ENCODE measurements around the gene CNTNAP2. TPM values are rescaled to one million over a fixed set of nuclear protein-coding genes. Genes with fewer than 3 reads are reported as not detected.

CNTNAP2 gene
- total RNA-seq, 1 donor from 2014 or later: 2.2 TPM

DNA sequence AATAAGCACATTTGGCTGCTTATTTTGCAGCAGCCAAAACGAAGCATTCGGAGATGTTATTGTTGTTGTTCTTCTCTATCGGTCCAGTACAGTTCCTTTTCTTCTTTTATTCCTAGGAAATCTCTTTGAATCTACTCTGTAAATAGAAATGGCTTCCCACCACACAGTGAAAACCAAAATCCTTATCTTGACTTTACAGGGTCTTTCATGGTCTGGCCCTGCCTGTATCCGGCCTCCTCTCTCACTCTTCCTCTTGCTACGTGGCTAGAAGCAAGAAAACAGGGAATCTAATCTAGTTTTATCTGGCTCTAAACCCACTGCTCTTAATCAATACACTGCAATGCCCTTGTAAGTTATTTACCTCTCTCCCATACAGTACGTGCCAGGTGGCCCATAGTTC lies 1547.9 kb downstream of the CNTNAP2 start:
- H3K27ac ChIP-seq: no peak overlapping the region
- no peaks in the 10 kb centered on the region for H3K4me1 ChIP-seq
- no peak overlapping the region for H3K4me3 ChIP-seq
- H3K27me3 ChIP-seq: no peaks in the 10 kb centered on the region
- TF ChIP-seq POLR2AphosphoS5 (IDR thresholded peaks at IDR 0.05; ENCODE audit: insufficient read depth in 1 of 2, low read depth in 1 of 2): no peak
- no peak for TF ChIP-seq POLR2A (IDR thresholded peaks at IDR 0.05)
- TF ChIP-seq, protein P1, sequence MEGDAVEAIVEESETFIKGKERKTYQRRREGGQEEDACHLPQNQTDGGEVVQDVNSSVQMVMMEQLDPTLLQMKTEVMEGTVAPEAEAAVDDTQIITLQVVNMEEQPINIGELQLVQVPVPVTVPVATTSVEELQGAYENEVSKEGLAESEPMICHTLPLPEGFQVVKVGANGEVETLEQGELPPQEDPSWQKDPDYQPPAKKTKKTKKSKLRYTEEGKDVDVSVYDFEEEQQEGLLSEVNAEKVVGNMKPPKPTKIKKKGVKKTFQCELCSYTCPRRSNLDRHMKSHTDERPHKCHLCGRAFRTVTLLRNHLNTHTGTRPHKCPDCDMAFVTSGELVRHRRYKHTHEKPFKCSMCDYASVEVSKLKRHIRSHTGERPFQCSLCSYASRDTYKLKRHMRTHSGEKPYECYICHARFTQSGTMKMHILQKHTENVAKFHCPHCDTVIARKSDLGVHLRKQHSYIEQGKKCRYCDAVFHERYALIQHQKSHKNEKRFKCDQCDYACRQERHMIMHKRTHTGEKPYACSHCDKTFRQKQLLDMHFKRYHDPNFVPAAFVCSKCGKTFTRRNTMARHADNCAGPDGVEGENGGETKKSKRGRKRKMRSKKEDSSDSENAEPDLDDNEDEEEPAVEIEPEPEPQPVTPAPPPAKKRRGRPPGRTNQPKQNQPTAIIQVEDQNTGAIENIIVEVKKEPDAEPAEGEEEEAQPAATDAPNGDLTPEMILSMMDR (IDR thresholded peaks at IDR 0.05): no peak
- no peaks in the 10 kb centered on the region for H3K36me3 ChIP-seq
- H3K9me3 ChIP-seq: no peaks in the 10 kb centered on the region
- no peak for DNase-seq (ENCODE audit: extremely low spot score in 2 of 2)
- intact Hi-C loops (cut with DNase I): no loop called here

DNA sequence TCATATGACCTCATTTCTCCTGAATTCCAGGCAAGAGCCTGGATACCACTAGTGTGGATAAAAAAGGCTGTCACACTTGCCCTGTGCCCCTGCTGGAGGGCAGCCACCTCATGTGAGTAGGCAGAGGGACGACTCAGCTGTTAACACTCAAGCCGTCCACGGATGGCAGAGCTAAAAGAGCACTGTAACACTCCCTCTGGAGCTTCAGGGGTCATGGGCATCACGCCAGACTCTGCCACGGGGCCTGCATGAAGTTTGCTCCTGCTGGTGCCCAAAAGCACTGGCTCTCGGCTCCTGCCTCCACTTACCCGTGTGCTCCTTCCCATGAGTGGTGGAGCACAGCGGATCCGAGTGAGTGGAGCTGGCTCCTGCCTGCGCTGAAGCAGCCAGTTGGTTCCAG lies 1554.2 kb downstream of the CNTNAP2 start:
- no peak overlapping the region for H3K4me3 ChIP-seq

DNA sequence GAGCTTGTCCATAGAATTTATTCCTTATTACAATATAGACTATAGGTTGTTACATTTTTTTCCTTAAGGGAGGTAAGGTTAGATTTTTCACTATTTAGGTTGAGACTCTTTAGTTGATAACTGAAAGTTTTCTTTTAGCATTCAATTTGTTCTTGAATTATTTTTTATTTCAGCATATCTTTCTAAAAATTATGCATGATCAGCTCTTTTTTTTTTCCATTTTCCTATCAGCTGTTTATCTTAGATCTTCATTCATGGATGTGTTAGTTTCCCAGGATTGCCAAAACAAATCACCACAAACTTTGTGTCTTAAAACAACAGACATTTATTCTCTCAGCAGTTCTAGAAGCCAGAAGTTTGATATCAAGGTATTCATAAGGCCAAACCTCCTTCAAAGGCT lies 1558.1 kb downstream of the CNTNAP2 start:
- intact Hi-C loops (cut with DNase I): no loop called here
- Histone ChIP-seq H3K36me3 (no peaks in the 10 kb centered on the region), H3K4me3 (no peak overlapping the region), H3K4me1 (no peaks in the 10 kb centered on the region), H3K9me3 (no peaks in the 10 kb centered on the region), H3K27ac (no peak overlapping the region), H3K27me3 (no peaks in the 10 kb centered on the region)
- no peak for DNase-seq (ENCODE audit: extremely low spot score in 2 of 2)
- TF ChIP-seq POLR2AphosphoS5 (IDR thresholded peaks at IDR 0.05; ENCODE audit: insufficient read depth in 1 of 2, low read depth in 1 of 2) (no peak), POLR2A (IDR thresholded peaks at IDR 0.05) (no peak)
- TF ChIP-seq, protein P1 (IDR thresholded peaks at IDR 0.05): no peak

More for the DNA sequence above, 1554.2 kb downstream of the CNTNAP2 start:
- no peak for DNase-seq (ENCODE audit: extremely low spot score in 2 of 2)
- TF ChIP-seq, protein P1 (IDR thresholded peaks at IDR 0.05): no peak
- TF ChIP-seq POLR2AphosphoS5 (IDR thresholded peaks at IDR 0.05; ENCODE audit: insufficient read depth in 1 of 2, low read depth in 1 of 2): no peak
- no peak for TF ChIP-seq POLR2A (IDR thresholded peaks at IDR 0.05)
- H3K36me3 ChIP-seq: no peaks in the 10 kb centered on the region
- no peaks in the 10 kb centered on the region for H3K4me1 ChIP-seq
- H3K9me3 ChIP-seq: no peaks in the 10 kb centered on the region
- no peaks in the 10 kb centered on the region for H3K27me3 ChIP-seq
- intact Hi-C loops (cut with DNase I): no loop called here
- no peak overlapping the region for H3K27ac ChIP-seq

DNA sequence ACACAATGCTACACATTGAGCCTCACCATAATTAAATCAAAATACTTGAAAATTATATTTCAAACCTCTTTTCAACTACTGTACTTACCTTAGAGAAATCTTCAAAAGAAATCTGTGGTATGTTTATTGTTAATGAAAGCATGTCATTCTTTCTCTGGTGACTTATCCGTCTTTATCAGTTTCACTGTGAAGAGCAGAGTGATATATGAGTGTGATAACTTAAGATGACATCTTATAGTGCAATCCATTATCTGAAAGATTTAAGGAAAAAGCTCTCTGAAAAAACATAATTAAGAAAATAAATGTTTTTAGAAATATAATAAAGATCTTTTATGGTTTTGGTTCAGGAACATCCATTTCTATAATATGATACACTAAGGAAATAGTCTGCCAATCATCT lies 1562.3 kb downstream of the CNTNAP2 start:
- no peaks in the 10 kb centered on the region for H3K4me1 ChIP-seq
- no peaks in the 10 kb centered on the region for H3K9me3 ChIP-seq
- no peaks in the 10 kb centered on the region for H3K36me3 ChIP-seq
- intact Hi-C loops (cut with DNase I): no loop called here
- H3K27ac ChIP-seq: no peak overlapping the region
- TF ChIP-seq, protein P1 (IDR thresholded peaks at IDR 0.05): no peak
- TF ChIP-seq POLR2A (IDR thresholded peaks at IDR 0.05) (no peak), POLR2AphosphoS5 (IDR thresholded peaks at IDR 0.05; ENCODE audit: insufficient read depth in 1 of 2, low read depth in 1 of 2) (no peak)
- no peak for DNase-seq (ENCODE audit: extremely low spot score in 2 of 2)
- H3K27me3 ChIP-seq: no peaks in the 10 kb centered on the region
- H3K4me3 ChIP-seq: no peak overlapping the region

DNA sequence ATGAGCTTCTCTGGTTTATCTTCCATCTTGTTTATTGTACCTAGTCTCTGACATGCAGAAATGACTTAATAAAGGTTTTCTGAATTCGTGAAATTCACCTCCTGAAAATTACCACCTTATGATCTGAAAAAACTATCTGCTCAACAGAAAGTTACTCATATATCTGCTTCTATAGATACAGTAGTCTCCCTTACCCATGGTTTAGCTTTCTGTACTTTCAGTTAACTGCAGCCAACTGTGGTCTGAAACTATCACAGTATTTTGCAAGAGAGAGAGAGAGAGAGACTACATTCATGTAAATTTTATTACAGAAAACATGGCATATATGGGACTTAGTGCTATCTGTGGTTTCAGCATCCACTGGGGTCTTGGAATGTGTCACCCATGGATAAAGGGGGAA lies 1564.9 kb downstream of the CNTNAP2 start:
- H3K4me1 ChIP-seq: no peaks in the 10 kb centered on the region
- no peaks in the 10 kb centered on the region for H3K27me3 ChIP-seq
- TF ChIP-seq, protein P1 (IDR thresholded peaks at IDR 0.05): no peak
- TF ChIP-seq POLR2AphosphoS5 (IDR thresholded peaks at IDR 0.05; ENCODE audit: insufficient read depth in 1 of 2, low read depth in 1 of 2) (no peak), POLR2A (IDR thresholded peaks at IDR 0.05) (no peak)
- no peak overlapping the region for H3K4me3 ChIP-seq
- H3K36me3 ChIP-seq: no peaks in the 10 kb centered on the region
- intact Hi-C loops (cut with DNase I): no loop called here
- no peak overlapping the region for H3K27ac ChIP-seq
- no peak for DNase-seq (ENCODE audit: extremely low spot score in 2 of 2)
- no peaks in the 10 kb centered on the region for H3K9me3 ChIP-seq
